AG20443 (cell line): ENCODE results near the gene SPRN.
"Not testable (repeated sequence)": the region's sequence is repeated elsewhere in the genome, so short reads cannot be mapped to it uniquely, and the experiment has no call there.

Experiments
- DNase-seq: peaks from one replicate; pipeline ENCODE4 v3.0.0; 2012; ENCODE audit warnings: low spot score, mixed read lengths

The SPRN gene

GRCh38 chr10:133405272-133405671 lies 19.2 kb downstream of the SPRN start:
- DNase-seq = no peak

GRCh38 chr10:133403784-133404183 lies 20.6 kb downstream of the SPRN start:
- no peak for DNase-seq

GRCh38 chr10:133403359-133403758 lies 21.1 kb downstream of the SPRN start:
- DNase-seq = no peak

GRCh38 chr10:133401981-133402725 lies 22.3 kb downstream of the SPRN start:
- no peak for DNase-seq

- no peak for DNase-seq
Measured at GRCh38 chr10:133401500-133401899, 22.9 kb downstream of the SPRN start.

GRCh38 chr10:133400624-133401424 lies 23.6 kb downstream of the SPRN start:
- no peak for DNase-seq

GRCh38 chr10:133399123-133399601 lies 25.3 kb downstream of the SPRN start:
- no peak for DNase-seq

GRCh38 chr10:133397938-133398337 lies 26.5 kb downstream of the SPRN start:
- DNase-seq = no peak

GRCh38 chr10:133396035-133396624 lies 28.3 kb downstream of the SPRN start:
- no peak for DNase-seq

- no peak for DNase-seq
Measured at GRCh38 chr10:133394801-133395221, 29.6 kb downstream of the SPRN start.

GRCh38 chr10:133394064-133394663 lies 30.3 kb downstream of the SPRN start, which contains the start of gene MTG1:
Gene MTG1, plus strand, starts transcription at chr10:133394157. Its CDS starts 64 bp downstream, at chr10:133394221.
- DNase-seq = peak; percentile 100

- DNase-seq = no peak
Measured at GRCh38 chr10:133393401-133394063, 30.9 kb downstream of the SPRN start.

GRCh38 chr10:133391761-133392518 lies 32.5 kb downstream of the SPRN start:
- peak; percentile 1 for DNase-seq

- peak; percentile 1 for DNase-seq
Measured at GRCh38 chr10:133391249-133391635, 33.2 kb downstream of the SPRN start.

- peak; percentile 1 for DNase-seq
Measured at GRCh38 chr10:133390597-133391248, 33.7 kb downstream of the SPRN start.

GRCh38 chr10:133388973-133389818 lies 35.2 kb downstream of the SPRN start:
- peak; percentile 2 for DNase-seq

GRCh38 chr10:133388236-133388972 lies 36.0 kb downstream of the SPRN start:
- DNase-seq = no peak

GRCh38 chr10:133386951-133387350 lies 37.5 kb downstream of the SPRN start:
- DNase-seq = not testable (repeated sequence)

GRCh38 chr10:133385214-133385613 lies 39.2 kb downstream of the SPRN start:
- no peak for DNase-seq
